MM.1S (cell line): ENCODE data around the gene YPEL5.

Experiments used
- EZH2 ChIP-seq: fragments of 300-600 bp; sonication (generic); optimal IDR thresholded peaks from 2 replicates; pipeline ENCODE3; 2017; ENCODE audit warnings: low read depth, mild to moderate bottlenecking, antibody characterized with exemption, low read length, mixed read lengths
- TF ChIP-seq, protein P1 (sequence below): fragments of 300-600 bp; sonication (generic); IDR thresholded peaks from 2 replicates; pipeline ENCODE4 v1.5.1; 2016; ENCODE audit warnings: antibody characterized with exemption, low read length, mixed read lengths

DNA sequence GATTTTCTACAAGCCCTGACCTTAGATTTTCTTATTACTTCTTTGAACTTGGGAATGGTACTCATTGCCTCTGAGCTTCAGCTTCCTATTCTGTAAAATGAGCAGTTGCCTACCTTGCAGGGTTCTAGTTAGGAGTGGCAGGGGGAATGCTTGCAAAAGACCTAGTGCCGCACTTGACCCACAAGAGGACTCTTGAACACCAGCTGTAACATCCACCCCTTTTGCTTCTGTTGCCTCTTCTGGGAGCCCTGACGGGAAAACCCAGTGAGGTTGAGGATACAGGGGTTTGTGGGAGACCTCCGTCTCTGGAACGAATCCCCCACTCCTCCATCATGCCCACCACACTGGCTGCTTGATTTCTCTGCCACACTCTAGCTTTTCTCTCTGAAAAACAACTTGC lies 57.5 kb downstream of the YPEL5 start:
- TF ChIP-seq, protein P1, sequence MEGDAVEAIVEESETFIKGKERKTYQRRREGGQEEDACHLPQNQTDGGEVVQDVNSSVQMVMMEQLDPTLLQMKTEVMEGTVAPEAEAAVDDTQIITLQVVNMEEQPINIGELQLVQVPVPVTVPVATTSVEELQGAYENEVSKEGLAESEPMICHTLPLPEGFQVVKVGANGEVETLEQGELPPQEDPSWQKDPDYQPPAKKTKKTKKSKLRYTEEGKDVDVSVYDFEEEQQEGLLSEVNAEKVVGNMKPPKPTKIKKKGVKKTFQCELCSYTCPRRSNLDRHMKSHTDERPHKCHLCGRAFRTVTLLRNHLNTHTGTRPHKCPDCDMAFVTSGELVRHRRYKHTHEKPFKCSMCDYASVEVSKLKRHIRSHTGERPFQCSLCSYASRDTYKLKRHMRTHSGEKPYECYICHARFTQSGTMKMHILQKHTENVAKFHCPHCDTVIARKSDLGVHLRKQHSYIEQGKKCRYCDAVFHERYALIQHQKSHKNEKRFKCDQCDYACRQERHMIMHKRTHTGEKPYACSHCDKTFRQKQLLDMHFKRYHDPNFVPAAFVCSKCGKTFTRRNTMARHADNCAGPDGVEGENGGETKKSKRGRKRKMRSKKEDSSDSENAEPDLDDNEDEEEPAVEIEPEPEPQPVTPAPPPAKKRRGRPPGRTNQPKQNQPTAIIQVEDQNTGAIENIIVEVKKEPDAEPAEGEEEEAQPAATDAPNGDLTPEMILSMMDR = no peak
- TF ChIP-seq EZH2 = no peak
